Neural cell (in vitro differentiated cells): Measurements from ENCODE around the gene FARP2. TPM values are rescaled to one million over a fixed set of nuclear protein-coding genes. Genes with fewer than 3 reads are reported as not detected.
A peak's percentile ranks its signal among the peaks of the same experiment; 100 is the strongest.

Experiments
- H2AFZ ChIP-seq: fragments of 200-600, 300-800 bp; sonication (generic), shearing (Covaris generic); 2 replicates; pipeline ENCODE4 v1.6.0; 2014; ENCODE audit warnings: low read depth, mild to moderate bottlenecking, antibody characterized with exemption, low read length, moderate library complexity
- H3F3A ChIP-seq: fragments of 200-600 bp; shearing (Covaris generic); 2 replicates; pipeline ENCODE4 v1.6.1; 2016; ENCODE audit warnings: mild to moderate bottlenecking, moderate library complexity, mixed read lengths, antibody characterized with exemption, low read length; ENCODE audit not compliant: insufficient read depth, poor library complexity, severe bottlenecking
- H3K27ac ChIP-seq: fragments of 200-600, 300-800 bp; sonication (generic), shearing (Covaris generic); 2 replicates; pipeline ENCODE4 v1.5.1; 2014; ENCODE audit warnings: mild to moderate bottlenecking, low read length, moderate library complexity
- H3K27me3 ChIP-seq: fragments of 300-800, 200-600 bp; sonication (generic), shearing (Covaris generic); 2 replicates; pipeline ENCODE4 v1.6.0; 2014; ENCODE audit warnings: mild to moderate bottlenecking, low read depth, low read length, moderate library complexity; ENCODE audit not compliant: insufficient read depth
- H3K36me3 ChIP-seq: fragments of 300-800, 200-600 bp; sonication (generic), shearing (Covaris generic); 2 replicates; pipeline ENCODE4 v1.5.1; 2014; ENCODE audit warnings: mild to moderate bottlenecking, antibody characterized with exemption, low read length, moderate library complexity; ENCODE audit not compliant: insufficient read depth
- H3K4me2 ChIP-seq: fragments of 300-800, 200-600 bp; sonication (generic), shearing (Covaris generic); 2 replicates; pipeline ENCODE4 v1.6.0; 2014; ENCODE audit warnings: mild to moderate bottlenecking, low read length
- H3K4me3 ChIP-seq: fragments of 300-800, 200-600 bp; sonication (generic), shearing (Covaris generic); 2 replicates; pipeline ENCODE4 v1.5.1; 2014; ENCODE audit warnings: mild to moderate bottlenecking, low read length, moderate library complexity
- H3K79me2 ChIP-seq: fragments of 200-600 bp; shearing (Covaris generic); replicated peaks from 2 replicates; pipeline ENCODE4 v1.6.0; 2014; ENCODE audit warnings: mild to moderate bottlenecking, low read length, moderate library complexity; ENCODE audit not compliant: insufficient read depth
- H3K9ac ChIP-seq: fragments of 300-800, 200-600 bp; sonication (generic), shearing (Covaris generic); 2 replicates; pipeline ENCODE4 v1.6.1; 2016; ENCODE audit warnings: mild to moderate bottlenecking, low read length, mixed read lengths
- H3K9me2 ChIP-seq: fragments of 200-600 bp; shearing (Covaris generic); 2 replicates; pipeline ENCODE4 v1.6.1; 2016; ENCODE audit warnings: mild to moderate bottlenecking, low read length, mixed read lengths; ENCODE audit not compliant: insufficient read depth
- H3K9me3 ChIP-seq: fragments of 200-600, 300-800 bp; sonication (generic), shearing (Covaris generic); 2 replicates; pipeline ENCODE4 v1.6.1; 2016; ENCODE audit warnings: mild to moderate bottlenecking, mixed run types, low read length, moderate library complexity, mixed read lengths
- H4K20me1 ChIP-seq: fragments of 200-600 bp; shearing (Covaris generic); 2 replicates; pipeline ENCODE4 v1.6.1; 2016; ENCODE audit warnings: mild to moderate bottlenecking, mixed run types; ENCODE audit not compliant: insufficient read depth
- CTCF ChIP-seq: fragments of 450-650 bp; IDR thresholded peaks from 2 replicates; pipeline ENCODE4 v1.5.1; 2014; ENCODE audit warnings: antibody characterized with exemption, mild to moderate bottlenecking, moderate library complexity; ENCODE audit not compliant: poor library complexity, severe bottlenecking
- EP300 ChIP-seq: fragments of 450-650 bp; conservative IDR thresholded peaks from 2 replicates; pipeline ENCODE4 v1.6.1; 2014; ENCODE audit warnings: antibody characterized with exemption, mild to moderate bottlenecking, moderate library complexity; ENCODE audit not compliant: poor library complexity, severe bottlenecking
- EZH2 ChIP-seq: fragments of 200-600, 300-800 bp; shearing (Covaris generic), sonication (generic); IDR thresholded peaks from 2 replicates; pipeline ENCODE4 v1.6.1; 2014; ENCODE audit warnings: antibody characterized with exemption, low read length, borderline replicate concordance, mild to moderate bottlenecking; ENCODE audit not compliant: insufficient read depth, poor library complexity, severe bottlenecking
- MXI1 ChIP-seq: fragments of 450-650 bp; conservative IDR thresholded peaks from 2 replicates; pipeline ENCODE4 v1.6.1; 2014; ENCODE audit warnings: antibody characterized with exemption, mild to moderate bottlenecking; ENCODE audit not compliant: poor library complexity, severe bottlenecking
- POLR2AphosphoS5 ChIP-seq: IDR thresholded peaks from 2 replicates; pipeline ENCODE4 v1.6.1; 2012
- RAD21 ChIP-seq: fragments of 450-650 bp; conservative IDR thresholded peaks from 2 replicates; pipeline ENCODE4 v1.6.1; 2014; ENCODE audit warnings: antibody characterized with exemption, mild to moderate bottlenecking, moderate library complexity
- REST ChIP-seq: IDR thresholded peaks from 2 replicates; pipeline ENCODE4 v1.6.1; 2012; ENCODE audit warnings: borderline replicate concordance
- SMC3 ChIP-seq: fragments of 450-650 bp; conservative IDR thresholded peaks from 2 replicates; pipeline ENCODE4 v1.6.1; 2014; ENCODE audit warnings: antibody characterized with exemption, mild to moderate bottlenecking, moderate library complexity; ENCODE audit not compliant: poor library complexity
- TAF1 ChIP-seq: IDR thresholded peaks from 2 replicates; pipeline ENCODE4 v1.6.1; 2012; ENCODE audit warnings: low read depth
- polyA plus RNA-seq: library from polyadenylated mRNA; depleted of rRNA; stranded (reverse); fragments of >200 nt; gene quantifications from 2 replicates; pipeline ENCODE4 v1.2.3, GENCODE V29; 2014

The FARP2 gene
- polyA plus RNA-seq, 1 donor from 2014 or later, result 13.3 TPM

- Histone ChIP-seq H3K36me3 (no peaks in the 10 kb centered on the region), H3K27me3 (no peaks in the 10 kb centered on the region), H3F3A (no peaks in the 10 kb centered on the region), H3K9me2 (no peaks in the 10 kb centered on the region), H3K79me2 (peaks cover 53% of the 10 kb centered on the region), H3K4me2 (peak overlapping the region; percentile 90), H3K27ac (no peak overlapping the region), H2AFZ (no peak overlapping the region), H3K9me3 (no peaks in the 10 kb centered on the region), H4K20me1 (no peaks in the 10 kb centered on the region), H3K4me3 (peak overlapping the region; percentile 94), H3K9ac (no peak overlapping the region)
- no peak for TF ChIP-seq REST
- TF ChIP-seq RAD21, result no peak
- TF ChIP-seq EP300, result no peak
- no peak for TF ChIP-seq MXI1
- TF ChIP-seq SMC3, result no peak
- no peak for TF ChIP-seq TAF1
- no peak for TF ChIP-seq CTCF
- no peak for TF ChIP-seq POLR2AphosphoS5
- TF ChIP-seq EZH2, result no peak
These were observed 42.5 kb upstream of the FARP2 start for GRCh38 chr2:241313543-241314095.

- H3K36me3 ChIP-seq, result no peaks in the 10 kb centered on the region
- H3K27ac ChIP-seq, result peak overlapping the region; percentile 96
- H3K9me3 ChIP-seq, result no peaks in the 10 kb centered on the region
- TF ChIP-seq MXI1 (peak; percentile 73), POLR2AphosphoS5 (no peak), REST (no peak)
- H2AFZ ChIP-seq, result peak overlapping the region; percentile 83
- H3K9me2 ChIP-seq, result no peaks in the 10 kb centered on the region
- peak overlapping the region; percentile 94 for H3K4me3 ChIP-seq
- H4K20me1 ChIP-seq, result no peaks in the 10 kb centered on the region
- no peaks in the 10 kb centered on the region for H3K27me3 ChIP-seq
- peak overlapping the region; percentile 90 for H3K9ac ChIP-seq
- no peaks in the 10 kb centered on the region for H3F3A ChIP-seq
- H3K79me2 ChIP-seq, result peaks cover 61% of the 10 kb centered on the region
- peak overlapping the region; percentile 90 for H3K4me2 ChIP-seq
These were observed 41.6 kb upstream of the FARP2 start for GRCh38 chr2:241314226-241315092.
